Measurements from ENCODE around the gene GRIP2.

GRIP2 gene

DNA sequence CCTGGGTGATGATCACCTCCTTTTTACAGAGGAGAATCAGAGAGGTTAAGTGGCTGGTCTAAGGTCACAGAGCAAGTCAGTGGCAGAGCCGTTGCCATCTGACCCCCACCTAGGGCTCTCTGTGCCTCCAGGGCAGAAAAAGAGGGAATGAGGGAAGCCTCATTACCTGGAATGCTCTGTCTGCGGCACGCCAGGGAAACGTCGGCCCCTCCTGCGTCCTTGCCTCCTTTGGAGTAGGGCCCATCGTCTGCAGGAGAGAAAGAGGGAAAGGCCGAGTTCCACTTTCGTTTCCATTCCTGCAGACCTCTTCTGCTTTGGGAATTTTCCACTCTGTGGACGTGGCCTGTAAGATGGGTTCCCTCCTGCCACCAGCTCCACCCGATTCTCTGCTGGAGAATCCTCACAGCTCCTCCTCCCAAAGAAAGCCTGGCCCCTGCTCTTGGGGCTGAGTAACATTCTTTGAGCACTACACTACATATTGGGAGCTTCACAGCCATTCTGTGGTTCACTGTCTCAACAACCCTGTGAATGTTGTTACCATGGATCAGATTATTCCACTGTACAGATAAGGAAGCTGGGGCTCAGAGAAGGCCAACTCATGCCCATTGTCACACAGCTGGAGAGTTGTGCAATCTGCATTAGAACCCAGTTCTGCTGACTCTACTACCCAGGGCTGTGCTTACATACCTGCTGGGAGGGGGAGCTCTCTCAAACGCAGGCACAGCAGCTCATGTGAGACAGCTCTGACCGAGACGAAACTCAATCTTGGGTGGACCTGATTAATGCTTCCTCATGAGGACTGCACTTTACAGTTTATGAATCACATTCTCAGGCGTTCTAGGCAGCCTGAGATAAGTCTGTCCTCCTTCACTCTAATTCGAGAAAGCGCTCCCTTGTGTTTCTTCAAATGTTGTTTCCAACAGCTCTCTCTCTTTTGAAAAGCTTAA lies 14.2 kb downstream of the GRIP2 start:
- no peak for FAIRE-seq
- no peak for TF ChIP-seq TAF1 (IDR thresholded peaks at IDR 0.05; ENCODE audit: low read depth, low read length)
- TF ChIP-seq POLR2AphosphoS5 (IDR thresholded peaks at IDR 0.05; ENCODE audit: low read depth, low read length) = no peak
- TF ChIP-seq POLR2A (IDR thresholded peaks at IDR 0.05; ENCODE audit: low read depth, low read length) = no peak
- TF ChIP-seq SPI1 (IDR thresholded peaks at IDR 0.05; ENCODE audit: low read depth, low read length) = no peak
- no peak for TF ChIP-seq POU2F2 (IDR thresholded peaks at IDR 0.05; ENCODE audit: low read depth, low read length)
- TF ChIP-seq PAX5 (IDR thresholded peaks at IDR 0.05; ENCODE audit: insufficient read depth, low read length, severe bottlenecking) = no peak
- DNase-seq (ENCODE audit: insufficient read length, low spot score) = no peak

DNA sequence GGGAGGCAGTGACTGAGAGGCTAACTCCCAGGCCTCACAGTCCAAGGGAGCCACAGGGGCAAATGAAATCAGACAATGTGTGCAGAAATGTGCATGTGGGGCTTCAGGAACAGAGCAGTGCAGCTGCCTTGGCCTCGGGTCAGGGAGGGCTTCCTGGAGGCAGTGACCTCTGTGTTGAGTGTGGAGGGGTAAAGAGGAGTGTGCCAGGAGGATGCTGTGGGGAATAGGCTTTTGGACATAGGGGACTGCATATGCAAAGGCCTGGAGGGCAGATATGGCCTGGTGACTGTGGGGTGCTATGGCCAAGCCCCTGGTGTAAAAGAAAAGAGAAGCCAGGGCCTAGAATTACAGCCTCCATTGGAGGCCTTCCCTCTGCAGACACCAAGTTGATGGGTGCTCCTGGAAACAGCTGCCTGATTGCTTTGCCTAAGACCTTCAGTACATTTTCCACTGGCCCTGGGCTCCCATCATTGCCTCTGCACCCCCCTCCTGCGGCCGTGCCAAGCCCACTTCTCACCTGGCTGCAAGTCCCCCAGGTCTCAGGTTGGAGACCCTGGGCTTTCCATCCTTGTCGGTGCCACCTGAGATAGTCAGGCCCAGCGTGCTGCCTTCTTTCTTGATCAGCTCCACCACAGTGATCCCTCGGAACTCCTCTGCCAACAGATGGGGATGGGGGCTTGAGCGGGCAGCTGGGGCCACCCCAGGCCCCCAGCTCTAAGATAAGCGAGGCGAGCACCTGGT lies 15.1 kb downstream of the GRIP2 start:
- TF ChIP-seq SPI1 (IDR thresholded peaks at IDR 0.05; ENCODE audit: low read depth, low read length) (no peak), POU2F2 (IDR thresholded peaks at IDR 0.05; ENCODE audit: low read depth, low read length) (no peak), POLR2AphosphoS5 (IDR thresholded peaks at IDR 0.05; ENCODE audit: low read depth, low read length) (no peak), TAF1 (IDR thresholded peaks at IDR 0.05; ENCODE audit: low read depth, low read length) (no peak), PAX5 (IDR thresholded peaks at IDR 0.05; ENCODE audit: insufficient read depth, low read length, severe bottlenecking) (no peak), POLR2A (IDR thresholded peaks at IDR 0.05; ENCODE audit: low read depth, low read length) (no peak)
- no peak for DNase-seq (ENCODE audit: insufficient read length, low spot score)
- FAIRE-seq = no peak

DNA sequence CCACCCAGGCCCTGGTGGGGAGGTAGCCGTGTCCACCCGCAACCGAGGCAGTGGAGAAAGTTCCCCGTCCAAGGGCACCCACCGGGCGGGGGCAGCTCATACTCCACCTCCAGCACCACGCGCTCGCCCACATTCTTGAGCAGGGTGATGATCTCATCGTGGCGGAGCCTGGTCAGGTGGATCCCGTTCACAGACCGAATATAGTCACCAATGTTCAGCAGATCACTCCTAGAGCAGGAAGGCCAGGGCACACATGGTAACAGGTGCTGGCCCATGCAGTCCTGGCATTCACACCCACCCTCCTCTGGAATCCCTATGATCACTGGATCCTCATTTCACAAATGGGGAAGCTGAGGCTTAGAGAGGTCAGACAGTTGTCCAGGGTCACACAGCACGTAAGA lies 15.8 kb downstream of the GRIP2 start:
- no peak for TF ChIP-seq POLR2AphosphoS5 (IDR thresholded peaks at IDR 0.05; ENCODE audit: low read depth, low read length)
- TF ChIP-seq POU2F2 (IDR thresholded peaks at IDR 0.05; ENCODE audit: low read depth, low read length) = no peak
- no peak for TF ChIP-seq PAX5 (IDR thresholded peaks at IDR 0.05; ENCODE audit: insufficient read depth, low read length, severe bottlenecking)
- TF ChIP-seq SPI1 (IDR thresholded peaks at IDR 0.05; ENCODE audit: low read depth, low read length) = no peak
- no peak for TF ChIP-seq TAF1 (IDR thresholded peaks at IDR 0.05; ENCODE audit: low read depth, low read length)
- no peak for DNase-seq (ENCODE audit: insufficient read length, low spot score)
- no peak for FAIRE-seq

DNA sequence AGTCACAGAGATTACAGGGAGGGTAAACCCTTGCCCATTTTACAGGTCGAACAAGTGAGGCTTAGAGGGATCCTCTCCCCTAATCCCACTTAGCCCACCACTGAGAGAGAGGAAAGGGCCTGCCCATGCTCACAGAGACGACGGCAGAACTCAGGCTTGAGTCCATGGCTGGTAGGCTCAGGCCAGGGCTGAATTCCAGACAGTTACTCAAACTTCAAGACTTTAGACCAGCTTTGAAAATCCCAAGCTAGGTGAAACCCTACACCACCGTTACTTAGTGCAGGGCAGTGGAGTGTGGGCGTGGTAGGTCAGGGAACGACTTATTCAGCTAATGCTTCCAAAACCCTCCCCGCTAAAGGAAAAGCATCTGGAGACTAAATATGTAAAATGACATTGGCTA lies 16.4 kb downstream of the GRIP2 start:
- TF ChIP-seq SPI1 (IDR thresholded peaks at IDR 0.05; ENCODE audit: low read depth, low read length) = no peak
- no peak for DNase-seq (ENCODE audit: insufficient read length, low spot score)
- FAIRE-seq = no peak

DNA sequence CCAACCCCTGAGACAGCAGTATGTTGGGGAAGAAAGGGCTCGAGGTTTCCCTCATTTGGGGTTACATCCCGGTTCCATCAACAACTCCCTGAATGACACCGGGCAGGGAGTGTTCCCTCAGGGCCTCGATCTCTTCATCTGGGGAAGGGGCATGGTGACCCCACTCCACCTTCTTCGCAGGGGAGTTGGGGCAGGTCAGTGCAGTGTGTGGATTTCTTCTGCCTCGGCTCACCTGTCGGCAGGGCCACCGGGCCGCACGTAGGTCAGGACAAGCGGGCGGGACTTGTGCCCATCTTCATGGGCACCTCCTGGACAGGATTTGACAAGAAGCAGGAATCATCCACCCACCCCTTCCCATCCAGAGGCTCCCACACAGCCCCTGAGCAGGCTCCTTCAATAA lies 17.4 kb downstream of the GRIP2 start:
- no peak for TF ChIP-seq POU2F2 (IDR thresholded peaks at IDR 0.05; ENCODE audit: low read depth, low read length)
- TF ChIP-seq POLR2A (IDR thresholded peaks at IDR 0.05; ENCODE audit: low read depth, low read length) = no peak
- TF ChIP-seq SPI1 (IDR thresholded peaks at IDR 0.05; ENCODE audit: low read depth, low read length) = no peak
- TF ChIP-seq PAX5 (IDR thresholded peaks at IDR 0.05; ENCODE audit: insufficient read depth, low read length, severe bottlenecking) = no peak
- TF ChIP-seq POLR2AphosphoS5 (IDR thresholded peaks at IDR 0.05; ENCODE audit: low read depth, low read length) = no peak
- TF ChIP-seq TAF1 (IDR thresholded peaks at IDR 0.05; ENCODE audit: low read depth, low read length) = no peak
- DNase-seq (ENCODE audit: insufficient read length, low spot score) (no peak), FAIRE-seq (no peak)

DNA sequence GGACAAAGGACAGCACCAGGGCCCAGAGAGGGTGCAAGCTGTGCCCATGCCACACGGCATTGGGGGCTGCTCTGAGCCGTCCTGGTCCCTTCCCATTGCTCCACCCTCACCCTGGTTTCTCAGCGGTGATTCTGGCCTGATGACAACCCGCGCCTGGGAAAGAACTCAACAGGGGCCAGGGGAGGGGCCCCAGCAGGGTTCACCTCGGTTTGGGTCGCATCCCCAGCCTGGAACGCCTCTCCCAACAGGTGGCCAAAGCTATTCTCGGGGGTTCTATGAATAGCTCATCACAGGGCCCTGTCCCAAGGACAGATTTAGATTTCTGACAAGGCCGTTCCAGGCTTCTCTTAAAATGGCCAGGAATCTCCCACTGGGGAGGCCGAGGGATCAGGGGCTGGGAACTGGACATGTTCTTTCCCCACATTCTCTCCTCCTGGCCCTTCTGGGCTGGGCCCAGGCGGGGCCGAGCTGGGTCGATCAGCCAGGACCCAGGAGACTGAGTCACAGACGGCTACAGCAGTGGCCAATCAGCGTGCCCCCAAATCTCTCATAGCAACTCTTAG lies 17.9 kb downstream of the GRIP2 start:
- TF ChIP-seq POU2F2 (IDR thresholded peaks at IDR 0.05; ENCODE audit: low read depth, low read length) = no peak
- TF ChIP-seq TAF1 (IDR thresholded peaks at IDR 0.05; ENCODE audit: low read depth, low read length) = no peak
- no peak for TF ChIP-seq PAX5 (IDR thresholded peaks at IDR 0.05; ENCODE audit: insufficient read depth, low read length, severe bottlenecking)
- no peak for TF ChIP-seq POLR2AphosphoS5 (IDR thresholded peaks at IDR 0.05; ENCODE audit: low read depth, low read length)
- no peak for TF ChIP-seq SPI1 (IDR thresholded peaks at IDR 0.05; ENCODE audit: low read depth, low read length)
- TF ChIP-seq POLR2A (IDR thresholded peaks at IDR 0.05; ENCODE audit: low read depth, low read length) = no peak
- FAIRE-seq (no peak), DNase-seq (ENCODE audit: insufficient read length, low spot score) (no peak)

DNA sequence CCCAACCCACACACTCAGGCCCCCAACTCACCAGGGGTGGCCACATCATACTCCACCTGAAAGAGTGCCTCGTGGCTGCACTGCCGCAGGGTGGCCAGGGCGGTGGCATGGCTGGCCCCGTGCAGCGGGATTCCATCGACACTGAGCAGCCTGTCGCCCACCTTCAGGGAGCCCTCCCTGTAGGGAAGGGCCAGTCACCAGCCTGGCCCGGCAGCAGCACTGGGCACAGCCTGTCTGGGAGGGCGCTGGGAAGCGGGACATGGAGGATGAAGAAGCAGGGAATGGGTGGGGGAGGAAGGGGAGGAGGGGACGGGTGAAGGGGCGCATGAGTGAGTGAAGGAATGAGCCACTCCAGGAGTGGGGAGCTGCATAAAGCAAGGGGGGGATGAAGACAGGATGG lies 18.5 kb downstream of the GRIP2 start:
- no peak for FAIRE-seq
- no peak for TF ChIP-seq POLR2A (IDR thresholded peaks at IDR 0.05; ENCODE audit: low read depth, low read length)
- TF ChIP-seq POU2F2 (IDR thresholded peaks at IDR 0.05; ENCODE audit: low read depth, low read length) = no peak
- no peak for TF ChIP-seq TAF1 (IDR thresholded peaks at IDR 0.05; ENCODE audit: low read depth, low read length)
- no peak for TF ChIP-seq POLR2AphosphoS5 (IDR thresholded peaks at IDR 0.05; ENCODE audit: low read depth, low read length)
- TF ChIP-seq PAX5 (IDR thresholded peaks at IDR 0.05; ENCODE audit: insufficient read depth, low read length, severe bottlenecking) = no peak
- no peak for TF ChIP-seq SPI1 (IDR thresholded peaks at IDR 0.05; ENCODE audit: low read depth, low read length)
- no peak for DNase-seq (ENCODE audit: insufficient read length, low spot score)

DNA sequence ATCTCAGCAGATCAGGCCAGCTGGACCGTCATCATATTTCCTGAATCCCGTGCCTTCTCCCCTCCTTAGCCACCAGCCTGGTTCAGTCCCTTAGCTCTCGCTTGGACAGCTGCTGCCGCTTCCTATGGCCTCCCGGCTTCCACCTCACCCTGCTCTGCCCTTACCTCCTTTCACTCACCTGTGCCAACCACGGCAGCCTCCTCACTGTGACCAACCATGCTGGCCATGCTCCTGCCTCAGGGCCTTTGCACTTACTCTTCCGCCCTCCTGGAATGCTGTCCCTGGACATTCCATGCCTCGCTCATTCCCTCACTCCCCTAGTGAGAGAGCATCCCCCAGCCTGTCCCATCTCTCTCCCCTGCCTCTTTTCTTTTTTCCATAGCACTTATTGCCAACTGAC lies 19.2 kb downstream of the GRIP2 start:
- no peak for TF ChIP-seq POLR2A (IDR thresholded peaks at IDR 0.05; ENCODE audit: low read depth, low read length)
- TF ChIP-seq PAX5 (IDR thresholded peaks at IDR 0.05; ENCODE audit: insufficient read depth, low read length, severe bottlenecking) = no peak
- no peak for TF ChIP-seq POU2F2 (IDR thresholded peaks at IDR 0.05; ENCODE audit: low read depth, low read length)
- TF ChIP-seq TAF1 (IDR thresholded peaks at IDR 0.05; ENCODE audit: low read depth, low read length) = no peak
- TF ChIP-seq SPI1 (IDR thresholded peaks at IDR 0.05; ENCODE audit: low read depth, low read length) = no peak
- TF ChIP-seq POLR2AphosphoS5 (IDR thresholded peaks at IDR 0.05; ENCODE audit: low read depth, low read length) = no peak
- FAIRE-seq (no peak), DNase-seq (ENCODE audit: insufficient read length, low spot score) (no peak)

DNA sequence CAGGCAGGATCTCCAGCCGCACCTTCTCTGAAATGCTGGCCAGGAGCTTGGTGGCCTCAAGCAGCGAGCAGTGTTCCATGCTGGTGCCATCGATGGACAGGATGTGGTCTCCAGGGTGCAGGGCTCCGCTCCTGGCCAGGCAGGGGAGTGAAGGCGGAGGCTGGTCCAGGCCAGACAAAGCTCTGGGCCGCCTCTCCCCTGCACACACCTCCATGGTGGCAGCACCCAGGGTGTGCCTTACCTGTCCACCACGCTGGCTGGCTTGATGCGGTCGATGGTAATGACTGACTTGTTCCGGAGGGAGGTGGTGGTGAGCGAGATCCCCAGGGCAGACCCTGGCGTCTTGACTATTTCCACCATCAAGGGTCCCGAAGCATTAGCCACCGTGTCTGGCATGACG lies 20.0 kb downstream of the GRIP2 start:
- DNase-seq (ENCODE audit: insufficient read length, low spot score) = no peak
- no peak for FAIRE-seq
- no peak for TF ChIP-seq POU2F2 (IDR thresholded peaks at IDR 0.05; ENCODE audit: low read depth, low read length)
- no peak for TF ChIP-seq TAF1 (IDR thresholded peaks at IDR 0.05; ENCODE audit: low read depth, low read length)
- no peak for TF ChIP-seq POLR2A (IDR thresholded peaks at IDR 0.05; ENCODE audit: low read depth, low read length)
- no peak for TF ChIP-seq PAX5 (IDR thresholded peaks at IDR 0.05; ENCODE audit: insufficient read depth, low read length, severe bottlenecking)
- no peak for TF ChIP-seq SPI1 (IDR thresholded peaks at IDR 0.05; ENCODE audit: low read depth, low read length)
- no peak for TF ChIP-seq POLR2AphosphoS5 (IDR thresholded peaks at IDR 0.05; ENCODE audit: low read depth, low read length)
